Measurements from ENCODE around the gene SAMD3.
A peak's percentile ranks its signal among the peaks of the same experiment; 100 is the strongest.
"Not testable (repeated sequence)": the region's sequence is repeated elsewhere in the genome, so short reads cannot be mapped to it uniquely, and the experiment has no call there.

The SAMD3 gene

DNA sequence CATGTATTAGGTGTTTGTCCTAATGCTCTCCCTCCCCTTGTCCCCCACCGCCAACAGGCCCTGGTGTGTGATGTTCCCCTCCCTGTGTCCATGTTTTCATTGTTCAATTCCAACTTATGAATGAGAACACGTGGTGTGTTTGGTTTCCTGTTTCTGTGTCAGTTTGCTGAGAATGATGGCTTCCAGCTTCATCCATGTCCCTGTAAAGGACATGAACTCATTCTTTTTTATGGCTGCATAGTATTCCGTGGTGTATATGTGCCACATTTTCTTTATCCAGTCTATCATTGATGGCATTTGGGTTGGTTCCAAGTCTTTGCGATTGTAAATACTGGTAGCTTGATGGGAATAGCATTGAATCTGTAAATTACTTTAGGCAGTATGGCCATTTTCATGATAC is 52.6 kb downstream of the SAMD3 start:
- not testable (repeated sequence) for DNase-seq

- peak; percentile 46 for DNase-seq
Measured at GRCh38 chr6:130167655-130168054, 55.1 kb downstream of the SAMD3 start.

- DNase-seq = no peak
Measured at GRCh38 chr6:130164251-130164650, 58.5 kb downstream of the SAMD3 start.

DNA sequence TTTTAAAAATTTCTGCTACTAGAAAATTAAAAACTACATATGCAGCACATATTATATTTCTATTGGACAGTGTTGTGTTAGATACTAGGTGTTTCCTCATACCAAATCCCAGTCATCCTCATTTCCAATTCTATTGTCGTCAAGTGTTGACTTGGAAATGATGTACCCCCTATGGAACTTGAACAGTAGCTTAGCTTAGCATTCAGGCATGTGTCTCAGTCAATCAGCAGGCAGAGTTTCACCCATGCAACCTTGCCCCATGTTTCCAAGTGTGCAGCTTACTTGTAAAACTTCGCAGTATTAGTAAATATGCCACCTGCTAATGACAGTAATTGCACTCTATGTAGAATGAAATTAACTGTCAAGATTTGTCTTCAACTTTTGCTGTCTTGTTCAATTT is 59.5 kb downstream of the SAMD3 start:
- DNase-seq = no peak

- no peak for DNase-seq
Measured at GRCh38 chr6:130162421-130162820, 60.3 kb downstream of the SAMD3 start.

- no peak for DNase-seq
Measured at GRCh38 chr6:130161683-130162404, 60.9 kb downstream of the SAMD3 start.

DNA sequence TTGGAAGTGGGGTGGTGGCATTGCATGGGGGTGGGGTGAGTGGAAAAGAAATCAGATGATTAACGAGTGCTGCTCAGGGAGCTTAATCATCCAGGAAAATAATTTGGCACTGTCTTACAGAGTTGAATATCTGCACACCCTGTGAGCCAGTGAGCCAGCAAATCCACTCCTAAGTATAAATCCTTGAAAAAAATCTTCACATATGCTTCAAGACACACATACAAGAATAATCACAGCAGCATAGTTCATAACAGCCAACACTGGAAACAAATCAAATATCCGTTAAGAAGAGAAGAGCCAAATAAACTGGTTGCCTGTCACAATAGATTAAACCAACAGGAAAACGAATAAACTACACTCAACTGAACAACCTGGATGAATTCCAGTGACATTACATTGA is 62.8 kb downstream of the SAMD3 start:
- DNase-seq = no peak

- no peak for DNase-seq
Measured at GRCh38 chr6:130158548-130158947, 64.2 kb downstream of the SAMD3 start.

DNA sequence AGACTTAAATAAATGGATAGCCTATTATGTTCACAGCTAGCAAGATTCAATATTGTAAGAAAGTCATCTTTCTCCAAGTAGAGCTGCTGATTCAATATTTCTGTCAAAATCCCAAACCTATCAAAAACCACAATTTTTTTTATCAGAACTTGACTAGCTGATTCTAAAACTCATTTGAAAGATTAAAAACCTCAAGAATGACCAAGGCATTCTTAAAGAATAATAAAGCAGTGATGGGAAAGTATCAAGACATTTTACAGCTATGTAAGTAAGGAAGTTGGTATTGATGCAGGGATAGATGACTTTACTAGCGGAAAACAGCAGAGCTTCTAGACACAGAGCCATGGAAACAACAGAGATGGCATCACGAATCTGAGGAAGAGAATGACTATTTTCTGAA is 64.7 kb downstream of the SAMD3 start:
- DNase-seq = no peak

DNA sequence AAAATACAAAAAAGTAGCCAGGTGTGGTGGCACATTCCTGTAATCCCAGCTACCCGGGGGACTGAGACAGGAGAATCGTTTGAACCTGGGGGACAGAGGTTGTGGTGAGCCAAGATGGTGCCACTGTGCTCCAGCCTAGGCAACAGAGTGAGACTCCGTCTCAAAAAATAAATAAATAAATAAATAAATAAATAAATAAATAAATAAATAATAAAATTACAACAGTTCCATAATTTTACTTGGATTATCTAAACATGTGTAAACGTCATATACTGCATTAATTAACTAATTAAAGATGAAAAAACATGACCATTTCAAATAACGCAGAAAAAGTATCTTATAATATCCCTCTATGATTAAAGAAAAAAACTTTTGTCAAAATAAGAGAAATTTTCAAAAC is 65.8 kb downstream of the SAMD3 start:
- no peak for DNase-seq

- DNase-seq = no peak
Measured at GRCh38 chr6:130152908-130153510, 69.7 kb downstream of the SAMD3 start.

DNA sequence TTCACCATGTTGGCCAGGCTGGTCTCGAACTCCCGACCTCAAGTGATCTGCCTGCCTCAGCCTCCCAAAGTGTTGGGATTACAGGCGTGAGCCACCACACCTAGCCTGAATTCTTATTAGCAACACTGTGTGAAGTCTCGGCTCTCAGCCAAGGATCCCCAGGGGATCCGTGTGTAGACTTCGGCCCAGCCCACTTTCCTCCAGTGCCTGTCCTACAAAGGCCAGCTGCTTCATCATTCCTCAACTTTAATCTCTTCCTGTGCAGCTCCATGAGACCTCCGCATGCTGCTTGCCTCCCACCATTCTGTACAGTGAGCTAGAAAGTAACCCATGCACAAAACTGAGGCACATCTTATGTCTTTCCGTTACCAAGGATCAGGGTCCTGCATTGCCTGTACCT is 71.8 kb downstream of the SAMD3 start:
- no peak for DNase-seq

DNA sequence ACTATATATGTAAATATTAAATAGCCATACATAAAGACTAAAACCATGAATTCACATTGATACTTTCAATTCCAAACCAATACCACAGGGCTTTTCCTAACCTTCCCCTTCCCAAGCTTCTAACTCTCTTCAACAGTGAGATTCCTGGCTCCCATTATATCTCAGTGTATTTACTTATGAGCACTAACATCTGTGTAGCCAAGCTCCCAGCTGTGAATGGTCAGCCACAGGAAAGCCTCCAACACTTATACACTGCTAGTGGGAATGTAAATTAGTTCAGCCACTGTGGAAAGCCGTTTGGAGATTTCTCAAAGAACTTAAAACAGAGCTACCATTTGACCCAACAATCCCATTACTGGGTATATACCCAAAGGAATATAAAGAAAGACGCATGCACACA is 73.7 kb downstream of the SAMD3 start:
- not testable (repeated sequence) for DNase-seq

DNA sequence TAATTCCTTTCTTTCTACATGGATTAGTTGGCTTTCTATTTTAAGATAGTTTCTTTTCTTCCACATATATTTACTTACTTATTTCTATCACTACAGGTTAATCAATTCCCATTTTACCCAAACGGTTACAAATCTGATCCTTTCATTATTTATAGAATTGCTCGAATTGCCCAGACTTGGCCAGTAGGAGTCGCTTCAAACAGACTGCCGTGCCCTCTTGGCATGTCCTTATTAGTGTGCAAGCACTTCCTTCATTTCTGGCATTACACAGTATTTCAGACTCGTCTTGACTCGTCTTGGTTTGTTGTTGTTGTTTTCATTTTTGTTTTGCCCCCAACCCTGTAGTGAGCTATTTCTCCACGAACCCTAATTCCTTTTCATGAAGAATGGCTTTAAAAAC is 74.6 kb downstream of the SAMD3 start:
- DNase-seq = no peak

- DNase-seq = no peak
Measured at GRCh38 chr6:130147111-130147510, 75.6 kb downstream of the SAMD3 start.

DNA sequence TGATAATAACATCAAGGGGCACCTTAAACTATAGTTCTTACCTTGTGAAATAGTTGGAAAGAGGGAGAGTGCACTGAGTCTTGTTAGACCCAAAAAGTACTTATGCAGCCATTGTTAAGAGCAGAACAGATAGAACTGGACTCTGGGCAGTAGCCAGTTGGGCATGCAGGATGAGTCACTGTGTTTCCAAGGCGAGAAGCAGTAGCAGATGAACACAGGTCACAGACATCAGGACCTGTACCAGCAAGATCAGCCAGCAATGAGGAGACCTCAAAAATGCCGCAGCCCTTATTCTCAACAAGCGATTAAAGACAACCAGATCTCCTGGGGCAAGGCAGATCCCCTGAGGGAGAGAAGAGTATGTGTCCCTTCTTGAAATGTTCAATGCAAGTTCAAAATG is 79.0 kb downstream of the SAMD3 start:
- peak; percentile 16 for DNase-seq

- DNase-seq = no peak
Measured at GRCh38 chr6:130140084-130140483, 82.7 kb downstream of the SAMD3 start.

DNA sequence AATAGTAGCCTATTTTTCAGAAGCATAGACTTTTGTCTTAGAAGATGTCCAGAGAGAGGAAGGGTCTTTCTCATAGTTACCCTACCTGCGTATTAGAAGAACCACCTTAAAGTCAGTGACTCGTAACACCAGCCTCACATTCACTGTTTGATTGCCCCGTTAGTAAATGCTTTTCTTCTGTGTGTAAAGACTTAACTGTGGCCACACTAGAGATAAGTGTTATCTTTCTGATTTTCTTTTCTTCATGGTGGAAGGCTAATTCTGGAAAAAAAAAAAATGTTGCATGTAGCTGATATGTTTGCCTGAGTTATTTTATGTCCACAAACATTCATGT is 83.9 kb downstream of the SAMD3 start:
- DNase-seq = no peak

DNA sequence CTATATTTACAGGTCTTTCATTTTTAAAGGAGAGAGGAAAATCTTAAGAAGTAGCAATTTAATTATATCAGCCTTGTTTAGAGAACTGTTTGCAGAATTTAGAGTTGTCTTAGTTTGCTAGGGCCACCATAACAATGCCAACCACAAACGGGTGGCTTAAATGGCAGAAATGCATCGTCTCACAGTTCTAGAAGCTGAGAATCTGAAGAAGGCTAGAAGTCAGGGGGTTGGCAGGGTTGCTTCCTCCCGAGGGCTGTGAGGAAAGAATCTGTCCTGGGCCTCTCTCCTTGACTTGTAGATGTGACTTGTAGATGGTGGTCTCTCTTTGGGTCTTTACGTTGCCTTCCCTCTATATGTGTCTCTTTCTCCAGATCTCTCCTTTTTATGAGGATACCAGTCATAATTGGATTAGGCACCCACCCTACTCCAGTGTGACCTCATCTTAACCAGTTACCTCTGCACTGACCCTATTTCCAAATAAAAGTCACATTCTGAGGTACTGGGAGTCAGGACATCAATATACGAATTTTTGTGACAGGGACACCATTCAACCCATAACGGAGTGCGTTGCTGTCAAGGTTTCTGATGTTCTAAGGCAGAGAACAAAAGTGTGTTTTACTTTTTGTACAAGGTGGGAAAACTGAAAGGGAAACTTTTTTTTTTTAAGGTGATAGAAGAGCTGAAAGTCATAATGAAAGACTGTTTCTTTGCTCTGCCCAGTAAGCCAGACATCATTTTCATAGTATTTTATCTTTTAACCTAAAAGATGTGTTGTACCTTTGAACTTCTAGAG is 84.4 kb downstream of the SAMD3 start:
- no peak for DNase-seq

- DNase-seq = no peak
Measured at GRCh38 chr6:130136798-130137197, 86.0 kb downstream of the SAMD3 start.

DNA sequence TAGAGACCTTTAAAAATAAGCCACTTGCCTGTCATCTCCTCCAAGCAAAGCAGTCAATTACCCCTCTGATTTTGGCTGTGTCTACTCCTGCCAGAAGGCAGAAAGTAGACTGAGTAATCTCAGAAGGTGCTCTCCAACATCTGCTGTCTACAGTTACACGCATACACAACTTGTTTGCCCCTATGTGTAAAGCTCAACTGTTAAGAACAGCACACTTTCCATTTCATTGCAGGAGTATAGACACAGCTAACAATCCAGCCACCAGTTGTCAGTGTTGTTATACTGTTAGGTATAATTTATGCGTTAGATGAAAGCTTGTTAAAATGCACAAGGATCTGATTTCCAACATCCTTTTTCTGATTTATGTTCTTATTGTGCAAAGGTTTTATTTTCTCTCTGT is 88.2 kb downstream of the SAMD3 start:
- DNase-seq = no peak

DNA sequence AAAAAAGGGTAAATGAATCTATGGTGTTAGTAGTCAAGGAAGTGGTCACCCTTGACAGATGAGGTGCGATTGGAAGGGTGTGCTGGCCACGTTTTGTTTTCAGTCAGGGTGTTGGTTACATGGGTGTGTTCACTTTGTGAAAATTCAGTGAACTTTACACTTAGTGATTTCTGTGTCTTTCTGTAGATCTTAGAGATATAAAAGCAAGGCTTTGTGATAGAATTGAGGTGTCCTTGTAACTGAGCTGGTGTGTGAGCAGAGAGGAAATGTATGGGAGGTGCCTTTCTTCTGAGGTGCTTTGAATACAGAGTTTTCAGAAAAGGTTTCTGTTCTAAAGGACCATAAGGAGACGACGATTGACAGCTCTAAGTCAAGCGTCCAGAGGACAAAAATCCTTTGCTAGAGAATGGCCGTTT is 90.5 kb downstream of the SAMD3 start:
- no peak for DNase-seq

- no peak for DNase-seq
Measured at GRCh38 chr6:130129762-130130246, 92.9 kb downstream of the SAMD3 start.

GRCh38 chr6:130128326-130128725 is 94.4 kb downstream of the SAMD3 start:
- DNase-seq = no peak
